A549 (cell line): ENCODE data around the gene OXTR. TPM values are rescaled to one million over a fixed set of nuclear protein-coding genes. Genes with fewer than 3 reads are reported as not detected.

Source experiments
- ATAC-seq, 2 experiments: fragments of 200-7000 bp in 1 of 2; fragments of >200 bp in 1 of 2; cut with Nextera tagmentation in 1 of 2; cut with Tn5 transposase in 1 of 2; 3 replicates each; pipeline versions ENCODE4 v1.8.0 to v1.9.1; 2018 to 2020; ENCODE audit warnings: mild to moderate bottlenecking in 1 of 2, moderate library complexity in 1 of 2
- CTCF ChIA-PET: fragments of 300-600 bp; sonication (Branson Sonifier 250); formaldehyde crosslinking; extraction: SDS; loops from one replicate; lab custom pipeline; 2021; ENCODE audit warnings: antibody characterized with exemption, inconsistent platforms; lab: Yijun Ruan, JAX
- POLR2A ChIA-PET: fragments of 350-600 bp; formaldehyde crosslinking; extraction: SDS; loops from one replicate; lab custom pipeline; 2021; ENCODE audit warnings: antibody characterized with exemption, inconsistent platforms; lab: Yijun Ruan, JAX
- DNase-seq, 2 experiments: peaks; one replicate each; pipeline versions ENCODE4 v3.0.0 to v3.0.0-alpha.2; 2011 to 2016; ENCODE audit warnings: low read depth in 1 of 2, low spot score in 1 of 2
- FAIRE-seq: peaks from 2 replicates; lab custom pipeline; 2011; peaks lifted over from hg19 to GRCh38; lab: Jason Lieb, UNC
- H3K27ac ChIP-seq, 2 experiments: fragments of >200 bp; sonication (Bioruptor Twin); formaldehyde crosslinking; 3 replicates each; pipeline ENCODE4 v1.5.1; 2016 to 2017
- H3K4me1 ChIP-seq: fragments of >200 bp; sonication (Bioruptor Twin); formaldehyde crosslinking; 3 replicates; pipeline ENCODE4 v1.6.1; 2016
- H3K4me2 ChIP-seq: fragments of >200 bp; sonication (Bioruptor Twin); formaldehyde crosslinking; 3 replicates; pipeline ENCODE4 v1.6.1; 2016
- H3K4me3 ChIP-seq: fragments of >200 bp; sonication (Bioruptor Twin); formaldehyde crosslinking; 3 replicates; pipeline ENCODE4 v1.5.1; 2016
- H3K9me3 ChIP-seq: fragments of >200 bp; sonication (Bioruptor Twin); formaldehyde crosslinking; 3 replicates; pipeline ENCODE4 v1.6.1; 2016
- CBX2 ChIP-seq: fragments of 200-600 bp; sonication (generic); IDR thresholded peaks from 2 replicates; pipeline ENCODE4 v1.6.1; 2016; ENCODE audit warnings: low read depth, mild to moderate bottlenecking, borderline replicate concordance
- CBX8 ChIP-seq: fragments of 200-600 bp; sonication (generic); IDR thresholded peaks from 2 replicates; pipeline ENCODE4 v1.6.1; 2016
- EHF ChIP-seq: fragments of 250-450 bp; sonication (Bioruptor Pico); IDR thresholded peaks from 2 replicates; pipeline ENCODE4 v1.5.0; 2020; ENCODE audit warnings: mild to moderate bottlenecking
- EHMT2 ChIP-seq: fragments of 200-600 bp; sonication (generic); IDR thresholded peaks from 2 replicates; pipeline ENCODE4 v1.6.1; 2016; ENCODE audit warnings: antibody characterized with exemption, low read depth, mild to moderate bottlenecking, moderate library complexity
- EP300 ChIP-seq, 2 experiments: fragments of >200 bp; sonication (Bioruptor Twin); formaldehyde crosslinking; IDR thresholded peaks; 2 replicates in 1 of 2; 3 replicates in 1 of 2; pipeline ENCODE4 v1.6.1; 2016 to 2017
- FOSL2 ChIP-seq, 2 experiments: fragments of 450-650 bp in 1 of 2; fragments of >200 bp in 1 of 2; sonication (Bioruptor Twin) in 1 of 2; formaldehyde crosslinking; IDR thresholded peaks; 2 replicates each; pipeline versions ENCODE4 v1.5.0 to v1.6.1; 2016 to 2020; ENCODE audit warnings: mild to moderate bottlenecking in 1 of 2, moderate library complexity in 1 of 2
- FOXS1 ChIP-seq: fragments of 250-450 bp; sonication (Bioruptor Pico); IDR thresholded peaks from 2 replicates; pipeline ENCODE4 v1.5.0; 2020; ENCODE audit warnings: mild to moderate bottlenecking, moderate library complexity
- HMGXB4 ChIP-seq: fragments of 250-450 bp; sonication (Bioruptor Pico); IDR thresholded peaks from 2 replicates; pipeline ENCODE4 v1.5.0; 2021; ENCODE audit warnings: mild to moderate bottlenecking, moderate library complexity, borderline replicate concordance
- HOXB13 ChIP-seq: fragments of 250-450 bp; sonication (Bioruptor Pico); IDR thresholded peaks from 2 replicates; pipeline ENCODE4 v1.5.0; 2020; ENCODE audit warnings: low read depth, mild to moderate bottlenecking, moderate library complexity
- KDM5A ChIP-seq: fragments of 200-600 bp; sonication (generic); IDR thresholded peaks from 2 replicates; pipeline ENCODE4 v1.6.1; 2016; ENCODE audit warnings: antibody characterized with exemption, mild to moderate bottlenecking
- PHF8 ChIP-seq: fragments of 200-600 bp; sonication (generic); IDR thresholded peaks from 2 replicates; pipeline ENCODE4 v1.6.1; 2016; ENCODE audit warnings: low read depth, mild to moderate bottlenecking, antibody characterized with exemption, moderate library complexity, borderline replicate concordance
- POLR2A ChIP-seq: IDR thresholded peaks from 2 replicates; pipeline ENCODE4 v1.6.1; 2012; ENCODE audit warnings: mild to moderate bottlenecking, low read length
- RCOR1 ChIP-seq: fragments of 150-350 bp; IDR thresholded peaks from 2 replicates; pipeline ENCODE4 v1.6.1; 2014; ENCODE audit warnings: antibody characterized with exemption, low read length, low read depth
- USF2 ChIP-seq: fragments of 450-650 bp; IDR thresholded peaks from 2 replicates; pipeline ENCODE4 v1.6.1; 2014; ENCODE audit warnings: antibody characterized with exemption
- WGBS: methylation state at CpG from one replicate; pipeline ENCODE4 v1.1.6; 2017; ENCODE audit errors: missing lambda C conversion rate; 5-methylcytosine and 5-hydroxymethylcytosine counted together
- polyA plus RNA-seq, 4 experiments: library from polyadenylated mRNA; depleted of rRNA in 3 of 4; stranded (reverse); fragments of >200 nt; fragmentation: RNase III in 1 of 4; extraction: RNeasy Plus Mini Kit Qiagen cat#74134 plus additional on column Dnase treatment in 1 of 4; gene quantifications; 2 replicates in 3 of 4; 3 replicates in 1 of 4; pipeline ENCODE4 v1.2.3, GENCODE V29; 2011 to 2017
- TF ChIP-seq, protein P1 (sequence below): fragments of >200 bp; sonication (Bioruptor Twin); formaldehyde crosslinking; IDR thresholded peaks from 3 replicates; pipeline ENCODE4 v1.6.1; 2016
- TF ChIP-seq, protein P2 (sequence below): fragments of >200 bp; sonication (Bioruptor Twin); formaldehyde crosslinking; IDR thresholded peaks from 3 replicates; pipeline ENCODE4 v1.5.1; 2016
- TF ChIP-seq, protein P3 (sequence below): fragments of 150-350 bp; IDR thresholded peaks from 2 replicates; pipeline ENCODE4 v1.6.1; 2014; ENCODE audit warnings: low read depth, mild to moderate bottlenecking, low read length
- TF ChIP-seq, protein P4 (sequence below): IDR thresholded peaks from 2 replicates; pipeline ENCODE4 v1.6.1; 2012

Gene OXTR
- polyA plus RNA-seq, 2 of the 4 experiments (the other 2 are of a cell fraction): 2.1 to 2.4 TPM

DNA sequence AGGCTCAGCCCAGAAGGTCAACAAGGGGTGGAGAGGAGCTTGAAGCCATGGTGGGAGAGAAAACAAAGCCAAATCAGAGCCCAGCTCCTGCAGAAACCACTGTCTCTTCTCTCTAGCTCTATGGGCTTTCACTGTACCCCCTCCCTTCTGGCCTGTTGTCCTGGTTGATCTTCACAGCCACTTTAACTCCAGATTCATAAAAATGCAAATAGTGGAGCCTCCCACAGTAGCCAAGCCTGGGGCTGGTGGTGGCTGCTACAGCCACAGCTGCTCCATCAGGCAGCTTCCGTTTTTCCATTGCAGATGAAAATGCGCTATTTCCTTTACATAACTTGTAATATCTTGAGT lies 56.5 kb downstream of the OXTR start:
- 88% methylated on average over 2 of the region's 2 CpGs for WGBS
- Histone ChIP-seq H3K4me2 (no peak overlapping the region), H3K4me1 (0 out of 3 replicates have a peak, but pooled peaks cover 6% of the 10 kb centered on the region), H3K4me3 (no peak overlapping the region), H3K9me3 (no peaks in the 10 kb centered on the region), H3K27ac (no peak overlapping the region)
- DNase-seq: no peak
- FAIRE-seq: no peak
- ChIA-PET POLR2A (no interaction called here), CTCF (interaction anchor here (0.7 to 2.6 kb wide), 9 partner anchors 10 to 225 kb away, joined by 3 to 6 read pairs (median 3); partner anchors contain the start of gene OXTR)
- ATAC-seq: no peak
- TF ChIP-seq CBX8 (no peak), HOXB13 (CRISPR knock-in tag) (no peak), EHF (CRISPR knock-in tag) (no peak), RCOR1 (no peak), KDM5A (no peak), FOXS1 (no peak), FOSL2 (IDR thresholded peaks at IDR 0.05) (no peak), FOSL2 (CRISPR knock-in tag; IDR thresholded peaks at IDR 0.05) (no peak), EHMT2 (no peak), POLR2A (no peak)
- TF ChIP-seq, protein P1, sequence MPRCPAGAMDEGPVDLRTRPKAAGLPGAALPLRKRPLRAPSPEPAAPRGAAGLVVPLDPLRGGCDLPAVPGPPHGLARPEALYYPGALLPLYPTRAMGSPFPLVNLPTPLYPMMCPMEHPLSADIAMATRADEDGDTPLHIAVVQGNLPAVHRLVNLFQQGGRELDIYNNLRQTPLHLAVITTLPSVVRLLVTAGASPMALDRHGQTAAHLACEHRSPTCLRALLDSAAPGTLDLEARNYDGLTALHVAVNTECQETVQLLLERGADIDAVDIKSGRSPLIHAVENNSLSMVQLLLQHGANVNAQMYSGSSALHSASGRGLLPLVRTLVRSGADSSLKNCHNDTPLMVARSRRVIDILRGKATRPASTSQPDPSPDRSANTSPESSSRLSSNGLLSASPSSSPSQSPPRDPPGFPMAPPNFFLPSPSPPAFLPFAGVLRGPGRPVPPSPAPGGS: no peak
- TF ChIP-seq, protein P2, sequence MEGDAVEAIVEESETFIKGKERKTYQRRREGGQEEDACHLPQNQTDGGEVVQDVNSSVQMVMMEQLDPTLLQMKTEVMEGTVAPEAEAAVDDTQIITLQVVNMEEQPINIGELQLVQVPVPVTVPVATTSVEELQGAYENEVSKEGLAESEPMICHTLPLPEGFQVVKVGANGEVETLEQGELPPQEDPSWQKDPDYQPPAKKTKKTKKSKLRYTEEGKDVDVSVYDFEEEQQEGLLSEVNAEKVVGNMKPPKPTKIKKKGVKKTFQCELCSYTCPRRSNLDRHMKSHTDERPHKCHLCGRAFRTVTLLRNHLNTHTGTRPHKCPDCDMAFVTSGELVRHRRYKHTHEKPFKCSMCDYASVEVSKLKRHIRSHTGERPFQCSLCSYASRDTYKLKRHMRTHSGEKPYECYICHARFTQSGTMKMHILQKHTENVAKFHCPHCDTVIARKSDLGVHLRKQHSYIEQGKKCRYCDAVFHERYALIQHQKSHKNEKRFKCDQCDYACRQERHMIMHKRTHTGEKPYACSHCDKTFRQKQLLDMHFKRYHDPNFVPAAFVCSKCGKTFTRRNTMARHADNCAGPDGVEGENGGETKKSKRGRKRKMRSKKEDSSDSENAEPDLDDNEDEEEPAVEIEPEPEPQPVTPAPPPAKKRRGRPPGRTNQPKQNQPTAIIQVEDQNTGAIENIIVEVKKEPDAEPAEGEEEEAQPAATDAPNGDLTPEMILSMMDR: no peak
- TF ChIP-seq, protein P3, sequence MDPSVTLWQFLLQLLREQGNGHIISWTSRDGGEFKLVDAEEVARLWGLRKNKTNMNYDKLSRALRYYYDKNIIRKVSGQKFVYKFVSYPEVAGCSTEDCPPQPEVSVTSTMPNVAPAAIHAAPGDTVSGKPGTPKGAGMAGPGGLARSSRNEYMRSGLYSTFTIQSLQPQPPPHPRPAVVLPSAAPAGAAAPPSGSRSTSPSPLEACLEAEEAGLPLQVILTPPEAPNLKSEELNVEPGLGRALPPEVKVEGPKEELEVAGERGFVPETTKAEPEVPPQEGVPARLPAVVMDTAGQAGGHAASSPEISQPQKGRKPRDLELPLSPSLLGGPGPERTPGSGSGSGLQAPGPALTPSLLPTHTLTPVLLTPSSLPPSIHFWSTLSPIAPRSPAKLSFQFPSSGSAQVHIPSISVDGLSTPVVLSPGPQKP: no peak

DNA sequence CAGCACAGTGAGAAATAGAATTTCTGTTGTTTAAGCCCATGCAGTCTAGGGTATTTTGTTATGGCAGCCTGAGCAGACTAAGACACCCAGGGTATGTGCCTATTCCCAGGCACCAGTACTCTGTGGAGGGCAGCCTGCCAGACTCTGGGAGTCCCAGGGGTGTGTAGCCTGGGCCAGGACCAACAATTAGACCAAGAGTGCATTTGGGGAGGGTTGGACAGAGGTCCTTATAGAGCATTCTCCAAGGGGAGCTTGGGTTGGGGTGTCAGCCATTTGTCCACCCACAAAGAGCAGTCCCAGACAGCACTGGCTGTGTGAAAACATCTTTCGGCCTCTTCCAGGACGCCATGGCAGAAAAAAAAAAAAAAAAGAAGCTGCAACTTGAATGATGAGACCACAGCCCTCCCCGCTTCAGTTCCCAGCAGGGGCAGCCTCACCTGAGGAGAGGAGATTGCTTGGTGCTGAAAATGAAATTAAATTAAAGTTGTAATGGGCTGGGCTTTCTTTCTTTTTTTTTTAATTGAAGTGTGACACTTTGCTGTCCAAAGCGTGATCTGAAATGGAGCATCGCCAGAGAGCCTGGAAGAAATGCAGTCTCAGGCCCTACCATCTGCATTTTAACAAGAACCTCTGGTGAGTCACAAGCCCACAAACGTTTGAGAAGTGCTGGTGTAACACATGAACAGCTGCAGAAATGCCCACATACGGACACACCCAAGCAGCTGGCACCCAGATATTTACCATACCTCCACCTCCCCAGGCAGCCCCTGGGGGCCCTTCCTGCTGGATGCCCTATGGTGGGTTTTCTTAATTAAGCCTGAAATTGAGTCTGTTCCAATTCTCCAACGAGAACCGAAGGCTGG lies 57.1 kb downstream of the OXTR start:
- no peak overlapping the region for H3K4me3 ChIP-seq
- 0 out of 3 replicates have a peak, but pooled peaks cover 6% of the 10 kb centered on the region for H3K4me1 ChIP-seq
- 63% methylated on average over 9 of the region's 9 CpGs for WGBS
- FAIRE-seq (no peak), ATAC-seq (no peak)
- no peak overlapping the region for H3K27ac ChIP-seq
- H3K9me3 ChIP-seq: no peaks in the 10 kb centered on the region
- TF ChIP-seq EP300 (IDR thresholded peaks at IDR 0.05): no peak
- TF ChIP-seq EHF (CRISPR knock-in tag): no peak
- TF ChIP-seq CBX2: no peak
- TF ChIP-seq USF2: no peak
- TF ChIP-seq PHF8: no peak
- TF ChIP-seq HMGXB4 (CRISPR knock-in tag): no peak
- TF ChIP-seq, protein P4, sequence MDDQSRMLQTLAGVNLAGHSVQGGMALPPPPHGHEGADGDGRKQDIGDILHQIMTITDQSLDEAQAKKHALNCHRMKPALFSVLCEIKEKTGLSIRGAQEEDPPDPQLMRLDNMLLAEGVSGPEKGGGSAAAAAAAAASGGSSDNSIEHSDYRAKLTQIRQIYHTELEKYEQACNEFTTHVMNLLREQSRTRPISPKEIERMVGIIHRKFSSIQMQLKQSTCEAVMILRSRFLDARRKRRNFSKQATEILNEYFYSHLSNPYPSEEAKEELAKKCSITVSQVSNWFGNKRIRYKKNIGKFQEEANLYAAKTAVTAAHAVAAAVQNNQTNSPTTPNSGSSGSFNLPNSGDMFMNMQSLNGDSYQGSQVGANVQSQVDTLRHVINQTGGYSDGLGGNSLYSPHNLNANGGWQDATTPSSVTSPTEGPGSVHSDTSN: no peak
- TF ChIP-seq, all 56 proteins: peak for 0
- H3K4me2 ChIP-seq: no peak overlapping the region
- no peak for DNase-seq
- ChIA-PET CTCF (interaction anchor here (0.7 to 2.6 kb wide), 9 partner anchors 15 to 226 kb away, joined by 3 to 7 read pairs (median 3); partner anchors contain the start of gene OXTR), POLR2A (no interaction called here)
